T47D (cell line): ENCODE measurements around the gene REM2.

Source experiments
- DNase-seq, 2 experiments: peaks; one replicate each; pipeline versions ENCODE4 v3.0.0 to v3.0.0-alpha.2; 2011 to 2012; ENCODE audit warnings: low read depth in 1 of 2, low spot score in 1 of 2
- JUND ChIP-seq: IDR thresholded peaks from 2 replicates; pipeline ENCODE4 v1.6.1; 2012; ENCODE audit warnings: low read depth
- in situ Hi-C: cut with HindIII; loops from 2 replicates; pipeline ENCODE4 v1.10.0; 2016; ENCODE audit warnings: low sequenced_read_pairs, low pct_unique_long_range_greater_than_20kb

REM2 gene

DNA sequence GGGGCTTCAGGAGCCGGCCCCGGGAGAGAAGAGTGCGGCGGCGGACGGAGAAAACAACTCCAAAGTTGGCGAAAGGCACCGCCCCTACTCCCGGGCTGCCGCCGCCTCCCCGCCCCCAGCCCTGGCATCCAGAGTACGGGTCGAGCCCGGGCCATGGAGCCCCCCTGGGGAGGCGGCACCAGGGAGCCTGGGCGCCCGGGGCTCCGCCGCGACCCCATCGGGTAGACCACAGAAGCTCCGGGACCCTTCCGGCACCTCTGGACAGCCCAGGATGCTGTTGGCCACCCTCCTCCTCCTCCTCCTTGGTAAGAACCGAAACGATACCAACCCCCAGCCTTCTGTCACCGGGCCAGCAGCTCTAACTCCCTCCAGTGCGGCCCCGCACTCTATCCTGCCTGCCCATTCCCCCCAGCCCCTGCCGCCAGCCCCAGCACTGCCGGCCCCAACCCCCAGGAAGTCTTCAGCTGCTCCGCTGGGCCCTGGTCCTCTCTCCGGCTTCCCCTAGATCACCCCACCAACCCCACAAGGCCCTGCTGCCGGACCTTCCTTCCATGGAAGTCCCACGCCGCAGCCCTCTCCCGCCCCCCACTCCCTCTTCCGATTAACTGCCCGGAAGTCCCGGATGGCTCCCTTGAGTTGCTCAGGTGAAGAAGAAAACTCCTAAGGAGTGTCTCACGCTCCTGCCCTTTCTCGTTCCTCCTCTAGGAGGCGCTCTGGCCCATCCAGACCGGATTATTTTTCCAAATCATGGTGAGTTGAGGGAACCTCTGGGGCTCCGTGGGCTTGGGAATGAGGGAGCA, 10.8 kb upstream of the REM2 start:
- DNase-seq: peak; percentile 50 to 88
- no peak for TF ChIP-seq JUND
- in situ Hi-C loops: no loop called here

DNA sequence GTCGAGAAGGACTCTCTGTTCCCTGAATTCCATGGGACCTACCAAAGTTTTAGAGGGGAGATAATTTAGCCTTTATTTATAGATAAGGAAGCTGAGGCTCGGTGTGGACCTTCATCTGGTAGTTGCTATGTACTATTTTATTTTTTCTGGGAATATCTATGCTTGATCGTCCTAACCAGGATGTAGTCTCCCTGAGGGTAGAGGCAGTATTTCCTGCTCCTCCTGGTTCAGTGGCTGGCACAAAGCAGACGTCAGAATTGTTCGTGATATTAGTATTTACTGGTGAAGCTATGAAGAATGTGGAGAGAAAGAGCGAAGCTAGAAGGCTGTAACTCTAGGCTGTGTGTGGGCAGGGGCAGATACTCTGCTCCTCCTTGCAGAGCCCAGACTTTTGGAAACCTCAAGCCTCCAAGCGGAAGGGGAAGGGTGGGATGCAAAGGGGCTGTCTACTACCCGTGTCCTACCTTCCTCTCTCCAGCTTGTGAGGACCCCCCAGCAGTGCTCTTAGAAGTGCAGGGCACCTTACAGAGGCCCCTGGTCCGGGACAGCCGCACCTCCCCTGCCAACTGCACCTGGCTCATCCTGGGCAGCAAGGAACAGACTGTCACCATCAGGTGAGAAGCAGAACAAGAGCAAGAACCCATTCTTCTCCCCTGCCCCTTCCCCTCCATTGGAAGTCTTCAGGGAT, 10.0 kb upstream of the REM2 start:
- no peak for DNase-seq
- TF ChIP-seq JUND: no peak
- in situ Hi-C loops: no loop called here

DNA sequence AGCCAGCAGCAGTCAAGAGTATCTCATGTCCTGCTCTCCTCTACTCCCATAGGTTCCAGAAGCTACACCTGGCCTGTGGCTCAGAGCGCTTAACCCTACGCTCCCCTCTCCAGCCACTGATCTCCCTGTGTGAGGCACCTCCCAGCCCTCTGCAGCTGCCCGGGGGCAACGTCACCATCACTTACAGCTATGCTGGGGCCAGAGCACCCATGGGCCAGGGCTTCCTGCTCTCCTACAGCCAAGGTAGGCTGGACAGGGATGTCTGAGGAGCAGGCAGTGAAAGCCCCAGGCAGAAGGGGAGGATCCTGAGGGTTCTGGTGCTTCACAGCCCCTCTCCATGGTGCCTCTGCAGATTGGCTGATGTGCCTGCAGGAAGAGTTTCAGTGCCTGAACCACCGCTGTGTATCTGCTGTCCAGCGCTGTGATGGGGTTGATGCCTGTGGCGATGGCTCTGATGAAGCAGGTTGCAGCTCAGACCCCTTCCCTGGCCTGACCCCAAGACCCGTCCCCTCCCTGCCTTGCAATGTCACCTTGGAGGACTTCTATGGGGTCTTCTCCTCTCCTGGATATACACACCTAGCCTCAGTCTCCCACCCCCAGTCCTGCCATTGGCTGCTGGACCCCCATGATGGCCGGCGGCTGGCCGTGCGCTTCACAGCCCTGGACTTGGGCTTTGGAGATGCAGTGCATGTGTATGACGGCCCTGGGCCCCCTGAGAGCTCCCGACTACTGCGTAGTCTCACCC, 7.8 kb upstream of the REM2 start:
- in situ Hi-C loops: no loop called here
- TF ChIP-seq JUND: no peak
- no peak for DNase-seq

DNA sequence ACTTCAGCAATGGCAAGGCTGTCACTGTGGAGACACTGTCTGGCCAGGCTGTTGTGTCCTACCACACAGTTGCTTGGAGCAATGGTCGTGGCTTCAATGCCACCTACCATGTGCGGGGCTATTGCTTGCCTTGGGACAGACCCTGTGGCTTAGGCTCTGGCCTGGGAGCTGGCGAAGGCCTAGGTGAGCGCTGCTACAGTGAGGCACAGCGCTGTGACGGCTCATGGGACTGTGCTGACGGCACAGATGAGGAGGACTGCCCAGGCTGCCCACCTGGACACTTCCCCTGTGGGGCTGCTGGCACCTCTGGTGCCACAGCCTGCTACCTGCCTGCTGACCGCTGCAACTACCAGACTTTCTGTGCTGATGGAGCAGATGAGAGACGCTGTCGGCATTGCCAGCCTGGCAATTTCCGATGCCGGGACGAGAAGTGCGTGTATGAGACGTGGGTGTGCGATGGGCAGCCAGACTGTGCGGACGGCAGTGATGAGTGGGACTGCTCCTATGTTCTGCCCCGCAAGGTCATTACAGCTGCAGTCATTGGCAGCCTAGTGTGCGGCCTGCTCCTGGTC, 7.2 kb upstream of the REM2 start:
- TF ChIP-seq JUND: no peak
- in situ Hi-C loops: no loop called here
- DNase-seq: no peak

DNA sequence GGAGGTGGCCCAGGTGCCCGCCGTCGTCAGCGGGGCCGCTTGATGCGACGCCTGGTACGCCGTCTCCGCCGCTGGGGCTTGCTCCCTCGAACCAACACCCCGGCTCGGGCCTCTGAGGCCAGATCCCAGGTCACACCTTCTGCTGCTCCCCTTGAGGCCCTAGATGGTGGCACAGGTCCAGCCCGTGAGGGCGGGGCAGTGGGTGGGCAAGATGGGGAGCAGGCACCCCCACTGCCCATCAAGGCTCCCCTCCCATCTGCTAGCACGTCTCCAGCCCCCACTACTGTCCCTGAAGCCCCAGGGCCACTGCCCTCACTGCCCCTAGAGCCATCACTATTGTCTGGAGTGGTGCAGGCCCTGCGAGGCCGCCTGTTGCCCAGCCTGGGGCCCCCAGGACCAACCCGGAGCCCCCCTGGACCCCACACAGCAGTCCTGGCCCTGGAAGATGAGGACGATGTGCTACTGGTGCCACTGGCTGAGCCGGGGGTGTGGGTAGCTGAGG, 6.0 kb upstream of the REM2 start:
- no peak for DNase-seq

DNA sequence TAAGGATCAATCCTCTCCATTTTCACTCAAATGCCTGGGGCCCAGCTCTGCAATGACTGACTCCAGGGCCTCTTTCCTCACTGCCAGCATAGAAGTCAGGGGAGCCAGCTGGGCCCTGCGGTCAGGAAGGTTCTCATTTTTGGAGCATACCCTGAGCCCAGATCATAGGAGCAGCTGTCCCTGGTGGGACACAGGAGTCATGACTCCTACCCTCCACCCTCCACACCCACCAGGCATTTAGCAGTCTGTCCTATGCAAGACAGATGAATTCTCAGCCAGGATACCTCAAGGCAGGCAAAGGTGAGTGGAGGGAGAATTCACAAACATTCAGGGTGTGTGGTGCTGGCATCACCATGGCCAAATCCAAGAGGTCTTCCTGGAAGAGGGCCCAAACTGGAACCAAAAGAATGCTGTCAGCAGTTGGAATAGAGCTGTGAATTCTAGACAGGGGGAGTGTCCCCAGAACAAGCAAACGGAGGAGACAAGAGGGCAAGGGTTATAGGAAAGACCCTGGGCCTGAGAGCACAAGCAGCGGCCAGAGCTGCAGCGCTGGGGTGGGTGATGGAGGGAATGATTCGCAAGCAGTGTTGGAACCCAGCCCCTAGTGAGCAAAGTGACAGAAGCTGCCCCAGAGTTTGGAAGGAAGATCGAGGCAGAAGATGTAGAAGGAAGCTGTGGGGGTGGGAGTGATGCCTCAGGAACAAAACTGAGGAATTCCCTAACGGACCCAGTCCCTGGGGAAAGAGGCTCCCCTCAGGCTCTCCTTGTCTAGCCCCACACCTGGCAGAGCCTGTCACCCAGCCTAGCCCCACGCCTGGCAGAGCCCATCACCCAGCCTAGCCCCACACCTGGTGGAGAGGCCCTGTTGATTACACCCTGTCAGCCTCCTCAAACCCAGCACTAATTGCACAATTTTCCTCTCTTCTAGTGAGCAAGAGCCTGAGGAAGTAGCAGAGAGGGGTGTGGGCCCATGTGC, 4.5 kb upstream of the REM2 start:
- in situ Hi-C loops: no loop called here
- no peak for TF ChIP-seq JUND
- no peak for DNase-seq

More for the DNA sequence above, 6.0 kb upstream of the REM2 start:
- no peak for TF ChIP-seq JUND
- in situ Hi-C loops: no loop called here

DNA sequence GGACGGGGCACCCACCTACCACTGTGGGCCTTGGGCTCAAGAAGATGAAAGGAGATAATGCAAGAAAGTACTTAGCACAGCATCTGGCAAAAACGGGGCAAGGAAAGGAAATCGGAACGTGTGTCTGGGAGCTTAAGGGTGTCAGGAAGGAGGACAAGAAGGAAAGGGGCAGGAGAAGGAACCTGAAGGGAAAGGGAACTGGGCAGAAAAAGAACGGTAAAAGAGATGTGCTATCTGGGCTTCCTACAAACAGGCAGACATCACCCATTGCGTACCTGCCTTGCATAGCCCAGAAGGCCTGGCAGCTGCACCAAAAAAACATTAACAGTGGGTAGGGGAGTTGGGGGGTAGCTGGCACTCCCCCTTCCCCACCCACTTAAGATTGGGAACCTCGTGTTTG, 958 bp upstream of the REM2 start:
- DNase-seq: no peak
- in situ Hi-C loops: no loop called here
- no peak for TF ChIP-seq JUND

DNA sequence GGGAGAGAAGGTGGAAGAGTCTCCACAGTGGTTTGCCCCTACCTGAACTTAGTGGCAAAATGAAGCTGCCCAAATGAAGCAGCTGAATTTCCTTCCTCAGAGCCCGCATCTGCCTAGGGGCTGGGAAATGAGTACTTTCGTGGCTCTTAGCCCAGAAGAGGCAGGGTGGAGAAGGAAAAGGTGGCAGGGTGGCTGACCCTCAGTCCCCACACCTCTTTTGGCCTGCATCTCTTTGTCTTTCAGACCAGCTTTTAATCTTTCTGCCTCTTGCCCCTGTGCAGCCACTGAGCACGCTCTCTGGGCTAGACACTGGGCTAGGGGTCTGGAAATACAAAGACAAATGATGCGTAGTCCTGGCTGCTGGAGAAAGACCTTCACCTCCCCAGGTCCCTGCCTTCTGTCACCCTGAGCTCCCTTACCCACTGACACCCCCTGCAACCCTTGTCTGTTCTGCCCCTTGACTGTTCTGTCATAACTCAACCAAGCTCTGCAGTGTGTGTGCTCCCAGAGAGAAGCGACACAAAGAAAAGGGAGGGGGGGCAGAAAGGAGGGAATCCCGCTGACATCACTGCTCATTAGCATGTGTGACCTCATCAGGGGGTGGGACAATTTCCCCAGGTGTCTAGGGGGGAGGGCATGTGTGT, 371 bp upstream of the REM2 start:
- DNase-seq: peak; percentile 46 to 92
- in situ Hi-C loops: no loop called here
- TF ChIP-seq JUND: no peak

DNA sequence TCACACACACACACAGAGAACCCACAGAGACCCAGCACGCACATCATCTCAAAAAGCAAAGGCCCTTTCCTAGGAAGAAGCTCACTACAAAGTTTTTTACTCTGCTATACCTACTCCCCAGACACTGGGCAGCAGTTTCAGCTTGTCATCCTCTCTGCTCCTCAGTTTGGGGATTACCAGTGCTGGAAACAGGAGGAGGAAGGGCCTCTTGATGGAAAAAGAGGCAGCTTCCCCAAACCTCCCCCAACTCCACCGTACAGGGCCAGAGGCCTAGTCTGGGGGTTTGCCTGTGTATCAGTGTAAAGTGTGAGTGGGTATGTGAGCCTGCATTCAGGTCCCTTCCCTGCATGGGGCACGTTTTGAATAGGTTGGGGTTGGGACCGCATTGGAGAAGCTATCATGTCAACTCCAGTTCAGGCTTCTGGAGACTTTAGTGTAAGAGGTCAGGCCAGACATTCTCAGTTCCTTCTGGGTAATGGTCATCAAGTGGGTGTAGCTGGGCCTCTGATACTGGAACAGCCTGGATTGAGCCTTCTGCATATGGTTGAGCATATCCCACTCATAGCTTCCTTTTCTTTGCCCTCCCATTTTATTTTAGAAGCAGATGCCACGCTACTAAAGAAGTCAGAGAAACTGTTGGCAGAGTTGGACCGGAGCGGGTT, 1.2 kb downstream of the REM2 start:
- no peak for DNase-seq
- TF ChIP-seq JUND: no peak
- in situ Hi-C loops: no loop called here

DNA sequence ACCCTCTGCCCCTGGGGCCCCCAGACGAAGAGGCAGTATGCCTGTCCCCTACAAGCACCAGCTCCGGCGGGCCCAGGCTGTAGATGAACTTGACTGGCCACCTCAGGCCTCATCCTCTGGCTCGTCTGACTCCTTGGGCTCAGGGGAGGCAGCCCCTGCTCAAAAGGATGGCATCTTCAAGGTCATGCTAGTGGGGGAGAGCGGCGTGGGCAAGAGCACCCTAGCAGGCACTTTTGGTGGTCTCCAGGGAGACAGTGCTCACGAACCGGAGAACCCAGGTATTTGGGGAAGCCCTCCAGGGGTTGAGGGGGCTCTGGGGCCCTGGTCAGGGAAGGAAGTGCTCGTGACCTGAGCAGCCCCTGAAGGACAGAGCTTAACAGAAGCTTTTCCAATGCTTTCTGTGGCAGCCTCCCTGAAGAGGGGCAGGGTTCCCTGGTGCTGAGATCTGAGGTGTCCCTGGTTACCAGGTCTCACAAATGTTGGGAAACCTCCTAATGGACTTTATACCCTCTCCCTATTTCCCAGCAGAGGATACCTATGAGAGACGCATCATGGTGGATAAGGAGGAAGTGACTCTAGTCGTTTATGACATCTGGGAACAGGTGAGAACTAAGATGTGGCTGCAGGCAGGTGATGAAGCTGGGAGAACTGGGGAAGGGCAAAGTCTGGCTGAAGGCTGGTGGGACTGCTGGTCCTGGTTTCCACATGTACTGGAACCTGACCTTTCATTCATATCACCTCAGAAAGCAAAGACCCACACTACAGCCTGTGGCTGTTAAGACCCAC, 1.9 kb downstream of the REM2 start:
- no peak for TF ChIP-seq JUND
- in situ Hi-C loops: no loop called here
- DNase-seq: no peak
